DMS53 treated with DMSO at 0.1 percent for 48 hours (cell line): ENCODE measurements around the gene ZFP36L1.
"Not testable (repeated sequence)": the region's sequence is repeated elsewhere in the genome, so short reads cannot be mapped to it uniquely, and the experiment has no call there.

Source experiments
- DNase-seq: peaks from one replicate; lab custom pipeline; 2025; ENCODE audit not compliant: unreplicated experiment; lab: John Stamatoyannopoulos, UW

Gene ZFP36L1

DNA sequence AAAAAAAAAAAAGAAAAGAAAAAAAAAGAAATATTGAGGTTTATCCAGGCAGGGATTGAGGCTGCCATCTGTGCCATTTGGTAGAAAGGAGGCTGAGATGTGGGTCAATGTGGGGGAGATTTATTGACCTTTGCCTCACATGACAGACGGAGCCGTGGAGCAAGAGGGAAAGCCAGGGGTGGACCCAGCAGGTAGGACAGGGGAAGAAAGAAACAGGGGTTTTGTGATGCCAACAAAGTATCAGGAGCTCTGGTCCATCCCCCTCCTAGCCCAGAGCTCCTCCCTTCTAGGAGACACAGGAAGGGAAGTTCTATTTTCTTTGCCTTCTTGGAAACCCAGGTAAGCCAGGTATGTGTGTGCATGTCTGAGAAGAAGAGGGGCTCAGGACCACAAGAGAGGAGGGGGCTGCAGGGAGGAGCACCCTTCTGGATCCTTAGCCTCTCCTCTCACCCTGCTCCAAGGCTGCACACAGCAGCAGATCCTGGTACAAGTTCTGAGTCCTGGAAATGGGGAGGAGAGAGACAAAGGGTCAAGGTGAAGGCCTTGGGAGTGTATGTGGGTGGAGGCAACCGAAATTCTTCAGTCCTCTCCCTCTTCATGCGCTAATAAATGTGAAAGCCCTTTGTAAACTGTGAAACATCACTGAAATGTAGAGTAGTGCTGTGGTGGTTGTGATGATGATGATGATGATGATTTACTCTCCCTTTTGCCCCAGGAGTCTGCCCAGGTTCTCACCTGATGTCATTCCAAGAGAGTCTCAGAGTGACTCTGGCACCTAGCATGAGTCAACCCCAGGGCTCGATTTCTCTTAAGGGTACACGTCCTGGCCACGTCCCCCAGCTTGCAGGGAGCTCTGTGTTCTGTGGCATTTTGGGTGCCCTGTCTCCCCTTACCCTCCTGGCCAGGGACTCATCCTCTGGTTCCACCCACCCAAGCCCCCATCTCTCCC lies 26.3 kb downstream of the ZFP36L1 start:
- no peak for DNase-seq

- DNase-seq: not testable (repeated sequence)
These were observed 29.0 kb downstream of the ZFP36L1 start for GRCh38 chr14:68763843-68764242.

- DNase-seq: no peak
These were observed 29.7 kb downstream of the ZFP36L1 start for GRCh38 chr14:68762953-68763764.

- DNase-seq: no peak
These were observed 31.5 kb downstream of the ZFP36L1 start for GRCh38 chr14:68761391-68761790.

DNA sequence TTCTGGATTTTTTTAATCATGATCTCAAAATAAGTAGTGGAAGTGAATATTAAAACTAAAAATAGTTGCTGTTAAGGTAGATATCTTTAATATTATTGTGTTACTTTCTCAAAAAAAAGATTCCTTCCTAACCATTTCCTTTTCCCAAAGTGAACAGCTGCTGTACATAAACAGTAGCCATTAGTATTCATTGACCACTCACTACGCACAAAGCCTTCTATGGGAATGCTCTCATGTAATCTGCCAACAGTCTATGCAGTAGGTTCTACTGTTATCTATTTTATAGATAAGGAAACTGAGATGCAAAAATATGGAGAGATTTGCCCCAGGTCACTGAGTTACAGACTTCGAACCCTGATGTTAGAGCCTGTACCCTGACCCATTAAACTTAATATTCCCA lies 32.1 kb downstream of the ZFP36L1 start:
- DNase-seq: no peak

- no peak for DNase-seq
These were observed 32.9 kb downstream of the ZFP36L1 start for GRCh38 chr14:68759937-68760336.

- no peak for DNase-seq
These were observed 33.8 kb downstream of the ZFP36L1 start for GRCh38 chr14:68759017-68759560.

DNA sequence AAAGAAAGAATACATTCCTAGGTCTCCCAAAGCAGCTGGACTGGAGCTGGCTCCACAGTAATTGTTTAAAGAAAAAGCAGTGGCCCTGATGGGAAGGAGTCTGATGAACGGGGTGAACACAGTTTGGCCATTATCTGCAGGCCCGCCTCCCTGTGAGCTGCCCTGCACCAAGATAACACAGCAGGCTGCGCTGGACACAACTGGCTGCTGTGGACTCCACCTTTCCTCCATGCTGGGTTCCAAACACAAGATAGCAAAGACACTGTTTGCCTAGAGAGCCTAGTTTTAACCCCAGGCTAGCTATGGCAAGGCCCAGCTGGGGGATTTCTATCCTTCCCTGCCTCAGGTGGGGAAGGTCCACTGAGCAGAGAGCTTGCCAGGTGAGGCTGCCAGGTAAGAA lies 34.6 kb downstream of the ZFP36L1 start:
- DNase-seq: no peak

GRCh38 chr14:68757618-68758081 lies 35.2 kb downstream of the ZFP36L1 start:
- DNase-seq: no peak

- no peak for DNase-seq
These were observed 36.1 kb downstream of the ZFP36L1 start for GRCh38 chr14:68756734-68757133.

DNA sequence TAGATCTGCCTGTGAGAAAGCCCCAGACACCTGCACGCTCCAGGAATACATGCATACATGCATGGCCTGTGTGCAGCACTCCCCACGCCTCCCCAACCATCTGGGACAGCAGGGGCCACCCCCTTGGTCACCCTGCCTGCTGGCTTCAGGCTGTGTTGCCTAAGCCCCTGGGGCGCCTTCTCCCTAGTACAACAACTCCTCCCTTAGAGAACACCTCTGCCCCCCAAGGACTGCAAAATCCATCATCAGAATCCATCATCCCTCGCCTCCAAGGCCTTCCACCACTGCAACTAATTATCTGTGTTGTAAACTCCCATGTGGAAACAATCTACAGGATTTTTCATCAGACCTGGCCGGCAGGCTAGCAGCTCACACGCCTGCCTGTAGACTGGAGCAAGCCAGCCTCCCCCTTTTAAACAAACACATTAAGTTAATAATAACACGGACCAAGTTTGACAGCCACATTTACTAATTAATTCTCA lies 36.8 kb downstream of the ZFP36L1 start:
- no peak for DNase-seq

DNA sequence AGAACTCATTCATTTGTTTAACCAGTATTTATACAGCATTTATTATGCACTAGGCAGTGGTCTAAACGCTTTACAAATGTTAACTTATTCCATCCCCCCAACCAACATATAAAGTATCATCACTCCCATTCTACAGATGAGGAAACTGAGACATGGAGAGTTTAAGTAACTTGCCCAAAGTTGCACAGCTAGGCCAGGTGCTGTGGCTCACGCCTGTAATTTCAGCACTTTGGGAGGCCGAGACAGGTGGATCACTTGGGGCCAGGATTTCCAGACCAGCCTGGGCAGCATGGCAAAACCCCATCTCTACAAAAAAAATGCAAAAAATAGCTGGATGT lies 37.9 kb downstream of the ZFP36L1 start:
- DNase-seq: no peak

DNA sequence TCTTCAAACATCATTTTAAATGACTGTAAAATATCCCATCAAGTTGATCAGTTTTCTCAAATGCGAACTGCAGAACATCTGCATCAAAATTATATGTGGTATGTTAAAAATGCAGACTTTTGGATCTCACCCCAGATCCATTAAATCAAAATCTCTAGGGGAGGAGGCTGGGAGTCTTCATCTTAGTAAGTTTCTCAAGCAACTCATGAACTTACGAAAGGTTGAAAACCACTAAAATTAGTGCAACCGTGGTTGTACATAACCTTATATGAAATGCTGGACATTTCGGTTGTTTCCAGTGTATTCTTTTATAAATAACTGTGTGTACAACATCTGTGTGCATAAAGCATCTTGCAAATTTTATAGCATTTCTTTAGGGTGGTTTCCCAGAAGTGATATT lies 39.2 kb downstream of the ZFP36L1 start:
- DNase-seq: no peak

- DNase-seq: no peak
These were observed 40.4 kb downstream of the ZFP36L1 start for GRCh38 chr14:68752271-68753006.

- DNase-seq: no peak
These were observed 43.1 kb downstream of the ZFP36L1 start for GRCh38 chr14:68749487-68750475.

GRCh38 chr14:68748691-68749090 lies 44.2 kb downstream of the ZFP36L1 start:
- no peak for DNase-seq

- DNase-seq: no peak
These were observed 44.6 kb downstream of the ZFP36L1 start for GRCh38 chr14:68748260-68748659.

- no peak for DNase-seq
These were observed 45.5 kb downstream of the ZFP36L1 start for GRCh38 chr14:68747393-68747792.

DNA sequence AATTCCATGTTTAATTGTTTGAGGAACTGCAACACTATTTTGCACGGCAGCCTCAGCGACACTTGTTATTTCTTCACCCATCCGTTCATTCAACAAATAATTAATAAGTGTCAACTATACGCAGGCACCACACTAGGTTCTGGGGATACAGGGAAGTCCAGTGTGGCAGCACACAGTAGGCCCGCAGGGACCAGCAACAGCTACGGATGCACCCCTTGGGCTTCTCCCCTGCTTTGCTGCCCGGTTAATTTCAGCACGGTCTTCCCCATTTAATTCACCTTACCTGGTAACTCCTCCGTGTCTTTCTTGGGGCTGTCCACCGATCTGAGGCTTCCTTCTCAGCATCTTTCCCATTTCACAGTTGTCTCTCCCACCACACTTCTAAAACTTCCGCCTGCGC lies 48.3 kb downstream of the ZFP36L1 start:
- no peak for DNase-seq
